ENCODE data around the gene ARMC5. TPM values are rescaled to one million over a fixed set of nuclear protein-coding genes. Genes with fewer than 3 reads are reported as not detected.

ARMC5 gene
- total RNA-seq, 4 donors from 2014 or later: 2.5 to 7.7 (median 4.4) TPM

GRCh38 chr16:31435341-31436220 lies 23.7 kb upstream of the ARMC5 start:
- no peak for TF ChIP-seq CTCF (IDR thresholded peaks at IDR 0.05; ENCODE audit: low read depth)

- no peak for TF ChIP-seq CTCF (IDR thresholded peaks at IDR 0.05; ENCODE audit: low read depth)
Observed at GRCh38 chr16:31436221-31437045, 22.9 kb upstream of the ARMC5 start.

- no peak for TF ChIP-seq CTCF (IDR thresholded peaks at IDR 0.05; ENCODE audit: low read depth)
Observed at GRCh38 chr16:31438414-31438813, 20.9 kb upstream of the ARMC5 start.

- TF ChIP-seq CTCF (IDR thresholded peaks at IDR 0.05; ENCODE audit: low read depth): no peak
Observed at GRCh38 chr16:31439519-31439918, 19.8 kb upstream of the ARMC5 start.

- TF ChIP-seq CTCF (IDR thresholded peaks at IDR 0.05; ENCODE audit: low read depth): no peak
Observed at GRCh38 chr16:31440516-31441184, 18.7 kb upstream of the ARMC5 start.

- TF ChIP-seq CTCF (IDR thresholded peaks at IDR 0.05; ENCODE audit: low read depth): no peak
Observed at GRCh38 chr16:31441956-31442355, 17.3 kb upstream of the ARMC5 start.

- no peak for TF ChIP-seq CTCF (IDR thresholded peaks at IDR 0.05; ENCODE audit: low read depth)
Observed at GRCh38 chr16:31451201-31451600, 8.1 kb upstream of the ARMC5 start.
